ENCODE data around the gene DPP10. TPM values are rescaled to one million over a fixed set of nuclear protein-coding genes. Genes with fewer than 3 reads are reported as not detected.

Gene DPP10
- total and polyA plus RNA-seq, 2 of the 13 experiments (the other 11 are each of a cell fraction or from before 2014, with no cell fraction given), result 0.95 to 1.7 TPM

DNA sequence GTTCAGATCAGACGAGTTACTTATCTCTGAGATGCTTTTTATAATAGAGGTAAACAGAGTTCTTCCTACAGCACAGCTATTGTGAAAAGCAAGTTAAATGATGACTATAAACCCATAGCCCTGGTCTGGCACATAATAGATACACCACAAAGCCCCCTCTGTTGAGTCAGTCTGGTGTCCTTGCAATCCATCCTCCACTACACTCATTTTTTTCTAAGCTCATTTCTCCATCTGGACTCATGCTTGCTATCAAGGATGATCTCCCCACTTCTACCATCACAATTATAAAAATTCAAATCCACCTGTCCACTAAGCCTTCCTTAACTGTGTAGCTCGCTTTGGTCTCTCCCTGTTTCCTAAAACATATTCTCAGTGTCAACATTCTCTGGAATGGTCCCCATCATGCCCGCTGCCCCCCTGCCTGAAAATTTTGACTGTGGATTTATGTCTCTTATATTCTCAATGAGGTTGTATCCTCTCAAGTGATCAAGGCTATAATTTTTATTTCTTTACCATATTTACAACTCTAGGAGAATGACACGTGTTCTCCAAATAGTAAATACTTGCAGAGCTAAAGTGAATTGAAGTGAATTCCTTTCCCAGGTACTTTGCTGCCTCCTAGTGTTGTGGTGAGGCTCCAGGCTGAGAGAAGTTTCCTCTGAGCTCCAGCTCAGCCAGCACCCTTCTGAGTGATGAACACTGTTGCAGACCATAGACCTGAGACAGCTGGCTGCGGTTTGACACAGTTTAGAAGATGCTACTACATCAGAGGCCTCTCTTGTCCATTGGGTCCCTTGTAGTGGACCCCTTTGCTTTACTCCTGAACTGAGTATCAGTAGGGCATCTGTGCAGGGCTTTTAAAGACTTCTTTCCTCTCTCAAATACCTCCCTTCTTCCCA is 108.7 kb downstream of the DPP10 start (continued):
- TF ChIP-seq ZMYM3 (CRISPR knock-in tag; IDR thresholded peaks at IDR 0.05) (no peak), ZNF335 (CRISPR knock-in tag; IDR thresholded peaks at IDR 0.05) (peak; percentile 43; the same call in 1 of the 2 replicates), ZSCAN31 (CRISPR knock-in tag; IDR thresholded peaks at IDR 0.05; ENCODE audit: low read depth) (peak; percentile 27; the same call in 1 of the 2 replicates), KIAA2018 (CRISPR knock-in tag; IDR thresholded peaks at IDR 0.05; ENCODE audit: borderline replicate concordance) (0 out of 2 replicates have a peak, but pooled peaks have one; percentile 26), MED1 (CRISPR knock-in tag; IDR thresholded peaks at IDR 0.05) (peak; percentile 65; the same call in 1 of the 2 replicates), MEIS1 (CRISPR knock-in tag; IDR thresholded peaks at IDR 0.05; ENCODE audit: borderline replicate concordance) (0 out of 2 replicates have a peak, but pooled peaks have one; percentile 56), MAX (IDR thresholded peaks at IDR 0.05) (peak; percentile 36; the same call in 1 of the 2 replicates), ZNF569 (CRISPR knock-in tag; IDR thresholded peaks at IDR 0.05; ENCODE audit: borderline replicate concordance) (no peak), MTA3 (CRISPR knock-in tag; IDR thresholded peaks at IDR 0.05) (no peak)
- TF ChIP-seq, protein P1, sequence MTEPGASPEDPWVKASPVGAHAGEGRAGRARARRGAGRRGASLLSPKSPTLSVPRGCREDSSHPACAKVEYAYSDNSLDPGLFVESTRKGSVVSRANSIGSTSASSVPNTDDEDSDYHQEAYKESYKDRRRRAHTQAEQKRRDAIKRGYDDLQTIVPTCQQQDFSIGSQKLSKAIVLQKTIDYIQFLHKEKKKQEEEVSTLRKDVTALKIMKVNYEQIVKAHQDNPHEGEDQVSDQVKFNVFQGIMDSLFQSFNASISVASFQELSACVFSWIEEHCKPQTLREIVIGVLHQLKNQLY (CRISPR knock-in tag; IDR thresholded peaks at IDR 0.05), result 0 out of 2 replicates have a peak, but pooled peaks have one; percentile 14
- TF ChIP-seq, protein P2, sequence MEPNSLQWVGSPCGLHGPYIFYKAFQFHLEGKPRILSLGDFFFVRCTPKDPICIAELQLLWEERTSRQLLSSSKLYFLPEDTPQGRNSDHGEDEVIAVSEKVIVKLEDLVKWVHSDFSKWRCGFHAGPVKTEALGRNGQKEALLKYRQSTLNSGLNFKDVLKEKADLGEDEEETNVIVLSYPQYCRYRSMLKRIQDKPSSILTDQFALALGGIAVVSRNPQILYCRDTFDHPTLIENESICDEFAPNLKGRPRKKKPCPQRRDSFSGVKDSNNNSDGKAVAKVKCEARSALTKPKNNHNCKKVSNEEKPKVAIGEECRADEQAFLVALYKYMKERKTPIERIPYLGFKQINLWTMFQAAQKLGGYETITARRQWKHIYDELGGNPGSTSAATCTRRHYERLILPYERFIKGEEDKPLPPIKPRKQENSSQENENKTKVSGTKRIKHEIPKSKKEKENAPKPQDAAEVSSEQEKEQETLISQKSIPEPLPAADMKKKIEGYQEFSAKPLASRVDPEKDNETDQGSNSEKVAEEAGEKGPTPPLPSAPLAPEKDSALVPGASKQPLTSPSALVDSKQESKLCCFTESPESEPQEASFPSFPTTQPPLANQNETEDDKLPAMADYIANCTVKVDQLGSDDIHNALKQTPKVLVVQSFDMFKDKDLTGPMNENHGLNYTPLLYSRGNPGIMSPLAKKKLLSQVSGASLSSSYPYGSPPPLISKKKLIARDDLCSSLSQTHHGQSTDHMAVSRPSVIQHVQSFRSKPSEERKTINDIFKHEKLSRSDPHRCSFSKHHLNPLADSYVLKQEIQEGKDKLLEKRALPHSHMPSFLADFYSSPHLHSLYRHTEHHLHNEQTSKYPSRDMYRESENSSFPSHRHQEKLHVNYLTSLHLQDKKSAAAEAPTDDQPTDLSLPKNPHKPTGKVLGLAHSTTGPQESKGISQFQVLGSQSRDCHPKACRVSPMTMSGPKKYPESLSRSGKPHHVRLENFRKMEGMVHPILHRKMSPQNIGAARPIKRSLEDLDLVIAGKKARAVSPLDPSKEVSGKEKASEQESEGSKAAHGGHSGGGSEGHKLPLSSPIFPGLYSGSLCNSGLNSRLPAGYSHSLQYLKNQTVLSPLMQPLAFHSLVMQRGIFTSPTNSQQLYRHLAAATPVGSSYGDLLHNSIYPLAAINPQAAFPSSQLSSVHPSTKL (CRISPR knock-in tag; IDR thresholded peaks at IDR 0.05), result peak; percentile 30; the same call in 1 of the 2 replicates
- TF ChIP-seq, protein P3, sequence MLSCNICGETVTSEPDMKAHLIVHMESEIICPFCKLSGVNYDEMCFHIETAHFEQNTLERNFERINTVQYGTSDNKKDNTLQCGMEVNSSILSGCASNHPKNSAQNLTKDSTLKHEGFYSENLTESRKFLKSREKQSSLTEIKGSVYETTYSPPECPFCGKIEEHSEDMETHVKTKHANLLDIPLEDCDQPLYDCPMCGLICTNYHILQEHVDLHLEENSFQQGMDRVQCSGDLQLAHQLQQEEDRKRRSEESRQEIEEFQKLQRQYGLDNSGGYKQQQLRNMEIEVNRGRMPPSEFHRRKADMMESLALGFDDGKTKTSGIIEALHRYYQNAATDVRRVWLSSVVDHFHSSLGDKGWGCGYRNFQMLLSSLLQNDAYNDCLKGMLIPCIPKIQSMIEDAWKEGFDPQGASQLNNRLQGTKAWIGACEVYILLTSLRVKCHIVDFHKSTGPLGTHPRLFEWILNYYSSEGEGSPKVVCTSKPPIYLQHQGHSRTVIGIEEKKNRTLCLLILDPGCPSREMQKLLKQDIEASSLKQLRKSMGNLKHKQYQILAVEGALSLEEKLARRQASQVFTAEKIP (CRISPR knock-in tag; IDR thresholded peaks at IDR 0.05; ENCODE audit: borderline replicate concordance), result no peak

Data from HepG2 (cell line).